IMR-90 (cell line): ENCODE results near the gene MAP4. TPM values are rescaled to one million over a fixed set of nuclear protein-coding genes. Genes with fewer than 3 reads are reported as not detected.

Experiments
- ATAC-seq: fragments of 200-7000 bp; cut with Tn5 transposase; 2 replicates; pipeline ENCODE4 v1.9.1; 2020; ENCODE audit warnings: low read depth, mild to moderate bottlenecking, moderate library complexity
- BruUV-seq: library from RNA; stranded (reverse); fragments of 400-500 nt; replicated peaks from 2 replicates; lab custom pipeline; 2021; lab: Mats Ljungman, UMichigan
- CTCF ChIA-PET: fragments of 300-600 bp; formaldehyde crosslinking; extraction: SDS; loops from one replicate; lab custom pipeline; 2021; ENCODE audit warnings: antibody characterized with exemption; lab: Yijun Ruan, JAX
- POLR2A ChIA-PET: fragments of 300-600 bp; sonication (Branson Sonifier 250); formaldehyde crosslinking; loops from one replicate; lab custom pipeline; 2022; ENCODE audit warnings: antibody characterized with exemption; ENCODE audit not compliant: unreplicated experiment; lab: Charles Lee
- DNase-seq: peaks from one replicate; pipeline ENCODE4 v3.0.0; 2013
- H2AFZ ChIP-seq: replicated peaks from 2 replicates; pipeline ENCODE3; 2013; ENCODE audit warnings: low read length, mild to moderate bottlenecking; ENCODE audit not compliant: poor library complexity
- H2AK5ac ChIP-seq: 2 replicates; pipeline ENCODE4 v1.6.1; 2013; ENCODE audit warnings: low read depth, low read length, inconsistent platforms
- H2AK9ac ChIP-seq: replicated peaks from 2 replicates; pipeline ENCODE3; 2013; ENCODE audit warnings: mild to moderate bottlenecking, low read depth, low read length, moderate library complexity; ENCODE audit not compliant: poor library complexity
- H2BK120ac ChIP-seq: 2 replicates; pipeline ENCODE4 v1.6.1; 2013; ENCODE audit warnings: low read depth, low read length, inconsistent platforms
- H2BK15ac ChIP-seq: 3 replicates; pipeline ENCODE4 v1.6.1; 2013; ENCODE audit warnings: low read depth, low read length, inconsistent platforms
- H2BK20ac ChIP-seq: 2 replicates; pipeline ENCODE4 v1.6.1; 2013; ENCODE audit warnings: low read depth, mild to moderate bottlenecking, inconsistent platforms, low read length, moderate library complexity
- H2BK5ac ChIP-seq: 2 replicates; pipeline ENCODE4 v1.6.1; 2013; ENCODE audit warnings: mild to moderate bottlenecking, low read depth, low read length, inconsistent platforms; ENCODE audit not compliant: poor library complexity, severe bottlenecking
- H3K14ac ChIP-seq: replicated peaks from 2 replicates; pipeline ENCODE4 v1.6.1; 2013; ENCODE audit warnings: low read depth, low read length, inconsistent platforms
- H3K18ac ChIP-seq: 2 replicates; pipeline ENCODE4 v1.6.1; 2013; ENCODE audit warnings: low read depth, low read length, control low read depth
- H3K23ac ChIP-seq: 2 replicates; pipeline ENCODE4 v1.6.1; 2013; ENCODE audit warnings: low read depth, low read length, inconsistent platforms
- H3K27ac ChIP-seq: 2 replicates; pipeline ENCODE4 v1.5.1; 2013; ENCODE audit warnings: mild to moderate bottlenecking, control low read depth, low read length; ENCODE audit not compliant: insufficient read depth
- H3K27me3 ChIP-seq: 2 replicates; pipeline ENCODE4 v1.6.1; 2013; ENCODE audit warnings: low read length; ENCODE audit not compliant: control insufficient read depth, insufficient read depth
- H3K36me3 ChIP-seq: 2 replicates; pipeline ENCODE4 v1.6.1; 2013; ENCODE audit warnings: low read length, mixed read lengths; ENCODE audit not compliant: control insufficient read depth, insufficient read depth
- H3K4ac ChIP-seq: 2 replicates; pipeline ENCODE4 v1.6.1; 2013; ENCODE audit warnings: low read depth, low read length, inconsistent platforms
- H3K4me1 ChIP-seq: 2 replicates; pipeline ENCODE4 v1.6.1; 2013; ENCODE audit warnings: low read length, mixed read lengths; ENCODE audit not compliant: control insufficient read depth, insufficient read depth
- H3K4me2 ChIP-seq: 2 replicates; pipeline ENCODE4 v1.6.1; 2013; ENCODE audit warnings: low read depth, mild to moderate bottlenecking, control low read depth, low read length, moderate library complexity
- H3K4me3 ChIP-seq: 2 replicates; pipeline ENCODE4 v1.5.1; 2013; ENCODE audit warnings: low read depth, mild to moderate bottlenecking, control low read depth, low read length, moderate library complexity; ENCODE audit not compliant: insufficient read depth
- H3K56ac ChIP-seq: 2 replicates; pipeline ENCODE4 v1.6.1; 2013; ENCODE audit warnings: low read length, inconsistent platforms; ENCODE audit not compliant: insufficient read depth; ENCODE audit errors: extremely low read depth
- H3K79me1 ChIP-seq, 2 experiments: 2 replicates each; pipeline ENCODE4 v1.6.1; 2013; ENCODE audit warnings: low read length in 2 of 2, inconsistent platforms in 1 of 2, low read depth in 1 of 2
- H3K9ac ChIP-seq: 2 replicates; pipeline ENCODE4 v1.6.1; 2013; ENCODE audit warnings: low read depth, low read length, control low read depth
- H3K9me1 ChIP-seq: 2 replicates; pipeline ENCODE4 v1.6.1; 2013; ENCODE audit warnings: low read length, inconsistent platforms; ENCODE audit not compliant: insufficient read depth
- H3K9me3 ChIP-seq: 2 replicates; pipeline ENCODE4 v1.6.1; 2013; ENCODE audit warnings: low read length; ENCODE audit not compliant: control insufficient read depth, insufficient read depth
- H4K20me1 ChIP-seq: 2 replicates; pipeline ENCODE4 v1.6.1; 2013; ENCODE audit warnings: low read length, inconsistent platforms; ENCODE audit not compliant: insufficient read depth
- H4K5ac ChIP-seq: 2 replicates; pipeline ENCODE4 v1.6.1; 2013; ENCODE audit warnings: mild to moderate bottlenecking, low read depth, low read length, control low read depth
- H4K8ac ChIP-seq, 2 experiments: 2 replicates each; pipeline ENCODE4 v1.6.1; 2013; ENCODE audit warnings: low read depth in 2 of 2, low read length in 2 of 2, control low read depth in 1 of 2, inconsistent platforms in 1 of 2
- H4K91ac ChIP-seq: 2 replicates; pipeline ENCODE4 v1.6.1; 2013; ENCODE audit warnings: low read depth, low read length, inconsistent platforms; ENCODE audit not compliant: insufficient read depth
- CTCF ChIP-seq: conservative IDR thresholded peaks from 2 replicates; pipeline ENCODE4 v1.5.1; 2012; ENCODE audit warnings: mild to moderate bottlenecking, low read depth, low read length, improper control_type of control experiment
- ELK1 ChIP-seq: fragments of 150-350 bp; IDR thresholded peaks from 2 replicates; pipeline ENCODE4 v1.6.1; 2016; ENCODE audit warnings: low read depth, mild to moderate bottlenecking, low read length, moderate library complexity, borderline replicate concordance
- RAD21 ChIP-seq: IDR thresholded peaks from 2 replicates; pipeline ENCODE4 v1.6.1; 2012; ENCODE audit warnings: low read length, improper control_type of control experiment
- WGBS, 2 experiments: methylation state at CpG; one replicate each; pipeline versions ENCODE4 v1.1.5 to v1.1.7; 2013; ENCODE audit warnings: missing lambda C conversion rate in 2 of 2; ENCODE audit not compliant: insufficient read length in 1 of 2; ENCODE audit errors: extremely low coverage in 2 of 2; 5-methylcytosine and 5-hydroxymethylcytosine counted together
- dilution Hi-C: fragments of 300-500 bp; cut with HindIII; formaldehyde crosslinking; loops from one replicate; pipeline ENCODE4 v1.14.3; 2018; ENCODE audit warnings: low sequenced_read_pairs; ENCODE audit not compliant: unreplicated experiment
- in situ Hi-C: fragments of 300-500 bp; cut with MboI; formaldehyde crosslinking; loops from 3 replicates; pipeline ENCODE4 v1.14.3; 2019; ENCODE audit warnings: low sequenced_read_pairs, inconsistent platforms, mixed read lengths
- intact Hi-C: fragments of 100-400 bp; cut with micrococcal nuclease; formaldehyde crosslinking; loops from 2 replicates; pipeline ENCODE4 v1.10.0; 2022
- polyA plus RNA-seq, 3 experiments: library from polyadenylated mRNA; depleted of rRNA; stranded (reverse); fragments of >200 nt; gene quantifications; 2 replicates each; pipeline ENCODE4 v1.2.3, GENCODE V29; 2012; ENCODE audit warnings: low replicate concordance in 1 of 3
- total RNA-seq: library from RNA; depleted of rRNA; stranded (reverse); fragments of >200 nt; gene quantifications from 2 replicates; pipeline ENCODE4 v1.2.3, GENCODE V29; 2012

The MAP4 gene
- total and polyA plus RNA-seq, 2 of the 4 experiments (the other 2 are of a cell fraction) = 87.8 to 216 TPM

GRCh38 chr3:47980795-47981194, 35.4 kb downstream of the MAP4 start:
- Histone ChIP-seq H3K9me1 (peaks cover 2% of the 10 kb centered on the region), H3K9me3 (no peaks in the 10 kb centered on the region), H3K14ac (no peak overlapping the region), H3K9ac (no peak overlapping the region), H2AK9ac (no peak overlapping the region), H3K36me3 (peaks cover 4% of the 10 kb centered on the region; the same call in 1 of the 2 replicates), H3K4ac (no peak overlapping the region), H4K20me1 (peaks cover 78% of the 10 kb centered on the region), H3K79me1 (peaks cover 24 to 81% of the 10 kb centered on the region in 2 experiments), H3K4me2 (no peak overlapping the region), H3K18ac (no peak overlapping the region), H4K8ac (no peak overlapping the region), H2BK15ac (no peak overlapping the region), H3K23ac (no peak overlapping the region), H4K5ac (no peak overlapping the region), H2AK5ac (no peak overlapping the region), H3K56ac (no peak overlapping the region), H3K4me1 (peaks cover 5% of the 10 kb centered on the region; the same call in 1 of the 2 replicates), H3K4me3 (no peak overlapping the region), H4K91ac (no peak overlapping the region), H3K27me3 (no peaks in the 10 kb centered on the region), H3K27ac (no peak overlapping the region), H2BK120ac (no peak overlapping the region), H2BK20ac (no peak overlapping the region), H2BK5ac (no peak overlapping the region), H2AFZ (no peak overlapping the region)
- dilution Hi-C loops (no loop called here), intact Hi-C loops (no loop called here), in situ Hi-C loops (no loop called here)
- DNase-seq = peak; percentile 34
- ChIA-PET CTCF (interaction anchor here (1.1 kb wide), 1 partner anchor 9 kb away, joined by 4 read pairs; no protein-coding TSS in a partner anchor), POLR2A (no interaction called here)
- no TSS peak for BruUV-seq
- no peak for TF ChIP-seq CTCF
- no peak for TF ChIP-seq ELK1
- TF ChIP-seq RAD21 = no peak
- ATAC-seq = no peak
- no CpG with 5 or more reads among the region's 2 CpGs for whole genome bisulfite sequencing, 2 experiments
